HG03175 (cell line): Measurements from ENCODE around the gene C10orf105.

Source experiments
- ATAC-seq: cut with Tn5 transposase; IDR thresholded peaks from one replicate; pipeline ENCODE4 v1.9.1; 2021; ENCODE audit warnings: mild to moderate bottlenecking, moderate library complexity; ENCODE audit not compliant: unreplicated experiment

C10orf105 gene

GRCh38 chr10:71684356-71685173, 35.0 kb downstream of the C10orf105 start:
- ATAC-seq, result no peak

- no peak for ATAC-seq
Measured at GRCh38 chr10:71683301-71683700, 36.3 kb downstream of the C10orf105 start.

GRCh38 chr10:71681977-71682376, 37.6 kb downstream of the C10orf105 start:
- ATAC-seq, result no peak

GRCh38 chr10:71679425-71679824, 40.2 kb downstream of the C10orf105 start:
- no peak for ATAC-seq

- no peak for ATAC-seq
Measured at GRCh38 chr10:71678057-71678805, 41.3 kb downstream of the C10orf105 start.

- no peak for ATAC-seq
Measured at GRCh38 chr10:71677261-71677660, 42.3 kb downstream of the C10orf105 start.

GRCh38 chr10:71675295-71675970, 44.1 kb downstream of the C10orf105 start:
- ATAC-seq, result no peak

GRCh38 chr10:71671994-71672946, 47.3 kb downstream of the C10orf105 start:
- no peak for ATAC-seq

GRCh38 chr10:71667387-71667752, 52.2 kb downstream of the C10orf105 start:
- ATAC-seq, result no peak

GRCh38 chr10:71666639-71667386, 52.8 kb downstream of the C10orf105 start:
- ATAC-seq, result no peak

- ATAC-seq, result no peak
Measured at GRCh38 chr10:71665456-71665855, 54.1 kb downstream of the C10orf105 start.

- ATAC-seq, result no peak
Measured at GRCh38 chr10:71664585-71664984, 55.0 kb downstream of the C10orf105 start.

- no peak for ATAC-seq
Measured at GRCh38 chr10:71663311-71663710, 56.3 kb downstream of the C10orf105 start.

- ATAC-seq, result no peak
Measured at GRCh38 chr10:71661779-71662336, 57.7 kb downstream of the C10orf105 start.
